ENCODE data around the gene ANKRD13A. TPM values are rescaled to one million over a fixed set of nuclear protein-coding genes. Genes with fewer than 3 reads are reported as not detected.
"Not testable (repeated sequence)": the region's sequence is repeated elsewhere in the genome, so short reads cannot be mapped to it uniquely, and the experiment has no call there.

The ANKRD13A gene
- total RNA-seq, 1 donor from 2014 or later, result 37.6 TPM

GRCh38 chr12:110068654-110069053, 69.4 kb downstream of the ANKRD13A start:
- Mint-ChIP-seq H3K4me3 (ENCODE audit: unreplicated experiment) (no peak overlapping the region), H3K27ac (ENCODE audit: unreplicated experiment) (no peak overlapping the region), H3K27me3 (ENCODE audit: low read depth) (peaks cover 3% of the 10 kb centered on the region), H3K9me3 (ENCODE audit: low read depth) (no peaks in the 10 kb centered on the region), H3K4me1 (ENCODE audit: low read depth) (no peaks in the 10 kb centered on the region), H3K36me3 (ENCODE audit: low read depth) (no peaks in the 10 kb centered on the region)
- no peak for TF ChIP-seq CTCF (IDR thresholded peaks at IDR 0.05)
- no peak for DNase-seq (ENCODE audit: low spot score)

GRCh38 chr12:110071504-110071903, 72.3 kb downstream of the ANKRD13A start:
- Mint-ChIP-seq H3K27ac (ENCODE audit: unreplicated experiment) (no peak overlapping the region), H3K36me3 (ENCODE audit: low read depth) (no peaks in the 10 kb centered on the region), H3K9me3 (ENCODE audit: low read depth) (no peaks in the 10 kb centered on the region), H3K27me3 (ENCODE audit: low read depth) (peaks cover 3% of the 10 kb centered on the region), H3K4me1 (ENCODE audit: low read depth) (no peaks in the 10 kb centered on the region), H3K4me3 (ENCODE audit: unreplicated experiment) (no peak overlapping the region)
- DNase-seq (ENCODE audit: low spot score), result no peak
- TF ChIP-seq CTCF (IDR thresholded peaks at IDR 0.05), result no peak

DNA sequence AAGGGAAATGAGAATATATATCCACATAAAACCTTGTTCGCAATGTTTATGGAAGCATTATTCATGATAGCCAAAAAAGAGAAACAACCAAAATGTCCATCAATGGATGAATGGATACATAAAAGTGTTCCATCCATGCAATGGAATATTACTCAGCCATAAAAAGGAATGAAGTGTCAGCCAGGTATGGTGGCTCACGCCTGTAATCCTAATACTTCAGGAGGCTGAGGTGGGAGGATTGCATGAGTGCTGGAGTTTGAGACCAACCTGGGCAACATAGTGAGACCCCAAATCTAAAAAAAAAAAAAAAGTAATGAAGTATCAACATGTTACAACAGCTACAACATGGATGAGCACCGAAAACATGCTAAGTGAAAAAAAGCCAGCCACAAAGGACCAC, 72.7 kb downstream of the ANKRD13A start:
- H3K4me1 Mint-ChIP-seq (ENCODE audit: low read depth), result no peaks in the 10 kb centered on the region
- TF ChIP-seq CTCF (IDR thresholded peaks at IDR 0.05), result no peak
- H3K9me3 Mint-ChIP-seq (ENCODE audit: low read depth), result no peaks in the 10 kb centered on the region
- H3K27me3 Mint-ChIP-seq (ENCODE audit: low read depth), result peaks cover 3% of the 10 kb centered on the region
- H3K27ac Mint-ChIP-seq (ENCODE audit: unreplicated experiment), result no peak overlapping the region
- no peaks in the 10 kb centered on the region for H3K36me3 Mint-ChIP-seq (ENCODE audit: low read depth)
- no peak for DNase-seq (ENCODE audit: low spot score)
- no peak overlapping the region for H3K4me3 Mint-ChIP-seq (ENCODE audit: unreplicated experiment)

- H3K27me3 Mint-ChIP-seq (ENCODE audit: low read depth); H3K4me1 Mint-ChIP-seq (ENCODE audit: low read depth); DNase-seq (ENCODE audit: low spot score); H3K9me3 Mint-ChIP-seq (ENCODE audit: low read depth); H3K36me3 Mint-ChIP-seq (ENCODE audit: low read depth); H3K4me3 Mint-ChIP-seq (ENCODE audit: unreplicated experiment); H3K27ac Mint-ChIP-seq (ENCODE audit: unreplicated experiment): not testable (repeated sequence)
Measured at GRCh38 chr12:110072636-110073035, 73.4 kb downstream of the ANKRD13A start.

DNA sequence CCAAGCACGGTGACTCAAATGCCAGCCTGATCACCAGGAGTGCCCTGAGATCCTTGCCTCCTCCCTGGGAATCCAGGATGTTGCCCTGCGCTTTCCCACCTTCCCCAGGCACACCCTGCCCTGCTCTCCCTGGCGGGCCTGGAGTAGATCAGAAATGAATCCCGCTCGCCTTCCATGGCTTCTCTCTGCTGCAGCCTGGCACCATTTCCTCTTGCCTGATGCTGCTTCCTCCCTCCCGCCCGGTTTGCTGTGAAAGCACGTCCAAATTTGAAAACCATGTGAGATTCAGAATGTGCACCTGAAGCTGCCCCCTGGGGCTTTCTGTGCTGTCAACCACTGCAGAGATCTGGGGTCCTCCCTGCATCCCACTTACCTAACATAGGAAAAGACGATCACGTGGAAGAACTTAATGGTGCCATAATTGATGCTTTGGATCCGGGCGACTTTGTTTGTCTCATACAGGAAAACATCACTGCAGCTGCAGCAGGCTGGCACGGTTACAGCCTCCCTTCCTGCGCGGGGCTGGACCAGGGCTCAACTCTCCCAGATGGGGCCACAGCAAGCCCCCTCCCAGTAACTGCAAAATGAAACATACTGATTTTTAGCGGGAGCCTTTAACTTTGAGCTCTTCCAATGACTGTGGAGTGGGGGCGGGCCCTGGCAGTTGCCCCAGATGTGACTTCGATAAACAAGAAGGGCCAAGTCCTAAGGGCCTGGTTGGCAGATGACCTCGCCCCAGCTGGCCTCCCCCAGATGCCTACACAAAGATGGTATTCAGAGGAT, 74.0 kb downstream of the ANKRD13A start:
- H3K4me3 Mint-ChIP-seq (ENCODE audit: unreplicated experiment), result no peak overlapping the region
- H3K27ac Mint-ChIP-seq (ENCODE audit: unreplicated experiment), result no peak overlapping the region
- H3K4me1 Mint-ChIP-seq (ENCODE audit: low read depth), result no peaks in the 10 kb centered on the region
- H3K27me3 Mint-ChIP-seq (ENCODE audit: low read depth), result peaks cover 3% of the 10 kb centered on the region
- no peaks in the 10 kb centered on the region for H3K36me3 Mint-ChIP-seq (ENCODE audit: low read depth)
- no peaks in the 10 kb centered on the region for H3K9me3 Mint-ChIP-seq (ENCODE audit: low read depth)
- no peak for DNase-seq (ENCODE audit: low spot score)
- TF ChIP-seq CTCF (IDR thresholded peaks at IDR 0.05), result no peak

- peaks cover 3% of the 10 kb centered on the region for H3K27me3 Mint-ChIP-seq (ENCODE audit: low read depth)
- H3K4me3 Mint-ChIP-seq (ENCODE audit: unreplicated experiment), result no peak overlapping the region
- H3K4me1 Mint-ChIP-seq (ENCODE audit: low read depth), result no peaks in the 10 kb centered on the region
- no peaks in the 10 kb centered on the region for H3K9me3 Mint-ChIP-seq (ENCODE audit: low read depth)
- TF ChIP-seq CTCF (IDR thresholded peaks at IDR 0.05), result no peak
- H3K36me3 Mint-ChIP-seq (ENCODE audit: low read depth), result no peaks in the 10 kb centered on the region
- H3K27ac Mint-ChIP-seq (ENCODE audit: unreplicated experiment), result no peak overlapping the region
- DNase-seq (ENCODE audit: low spot score), result no peak
Measured at GRCh38 chr12:110074089-110074488, 74.9 kb downstream of the ANKRD13A start.
